Chondrocyte (in vitro differentiated cells): ENCODE data around the gene ST8SIA5. TPM values are rescaled to one million over a fixed set of nuclear protein-coding genes. Genes with fewer than 3 reads are reported as not detected.

Experiments used
- DNase-seq: peaks from one replicate; pipeline ENCODE4 v3.0.0; 2021; ENCODE audit warnings: mixed read lengths, low spot score
- H3K27ac Mint-ChIP-seq: one replicate; pipeline ENCODE4 v1.8.0; 2021; ENCODE audit warnings: mild to moderate bottlenecking, moderate library complexity, mixed read lengths; ENCODE audit not compliant: unreplicated experiment
- H3K27me3 Mint-ChIP-seq: 2 replicates; pipeline ENCODE4 v1.8.0; 2021; ENCODE audit warnings: low read depth, mixed read lengths
- H3K36me3 Mint-ChIP-seq: 2 replicates; pipeline ENCODE4 v1.8.0; 2021; ENCODE audit warnings: low read depth, mixed read lengths
- H3K4me1 Mint-ChIP-seq: 2 replicates; pipeline ENCODE4 v1.8.0; 2021; ENCODE audit warnings: low read depth, mild to moderate bottlenecking, mixed read lengths
- H3K4me3 Mint-ChIP-seq: one replicate; pipeline ENCODE4 v1.8.0; 2021; ENCODE audit warnings: mild to moderate bottlenecking, moderate library complexity, mixed read lengths; ENCODE audit not compliant: unreplicated experiment
- H3K9me3 Mint-ChIP-seq: 2 replicates; pipeline ENCODE4 v1.8.0; 2021; ENCODE audit warnings: low read depth, mixed read lengths
- CTCF ChIP-seq: fragments of 200-600 bp; sonication (generic); IDR thresholded peaks from 2 replicates; pipeline ENCODE4 v1.5.0; 2021; ENCODE audit warnings: antibody characterized with exemption, mild to moderate bottlenecking, moderate library complexity
- total RNA-seq: library from RNA; stranded (reverse); gene quantifications from 3 replicates; pipeline ENCODE4 v1.2.1, GENCODE V29; 2021

The ST8SIA5 gene
- total RNA-seq, 1 donor from 2014 or later, result 0.25 TPM

DNA sequence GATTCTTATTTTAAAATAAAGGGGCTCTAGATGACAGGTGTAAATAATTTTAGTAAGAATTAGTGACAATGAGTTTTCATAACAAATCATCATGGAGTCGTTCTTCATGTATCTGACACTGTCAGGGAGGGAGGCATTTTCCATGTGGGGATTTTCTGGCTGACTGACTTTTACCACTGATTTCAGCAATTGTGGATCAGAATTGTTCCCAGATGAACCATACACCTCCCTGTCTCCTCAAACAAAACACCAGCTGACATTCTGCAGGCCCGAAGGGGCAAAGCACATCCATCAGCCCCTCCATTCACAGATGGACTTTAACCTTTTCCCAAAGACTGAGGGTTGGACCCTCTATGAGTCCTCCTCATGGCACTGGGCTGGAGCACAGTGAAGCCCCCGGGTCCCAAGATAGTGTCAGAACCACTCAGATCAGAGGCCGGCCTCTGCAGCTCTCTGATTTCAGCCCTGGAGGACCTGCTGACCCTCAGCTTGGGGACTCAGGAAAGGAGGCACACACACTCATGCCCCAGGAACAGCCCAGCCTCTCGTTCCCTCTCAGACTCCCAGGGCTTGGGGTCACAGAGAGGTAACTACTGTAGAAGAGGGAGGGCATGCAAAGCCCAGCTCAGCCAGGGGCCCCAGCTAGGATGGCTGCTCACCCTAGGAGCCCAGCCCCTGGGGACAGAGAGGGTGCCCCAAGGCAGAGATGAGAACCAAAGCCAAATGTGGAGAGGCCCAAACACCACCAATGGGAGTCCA lies 56.6 kb downstream of the ST8SIA5 start:
- TF ChIP-seq CTCF, result no peak
- peaks cover 3% of the 10 kb centered on the region for H3K36me3 Mint-ChIP-seq
- no peak for DNase-seq
- peaks cover 13% of the 10 kb centered on the region for H3K27me3 Mint-ChIP-seq
- H3K27ac Mint-ChIP-seq, result no peak overlapping the region
- H3K9me3 Mint-ChIP-seq, result peaks cover 7% of the 10 kb centered on the region
- H3K4me1 Mint-ChIP-seq, result no peaks in the 10 kb centered on the region
- H3K4me3 Mint-ChIP-seq, result no peak overlapping the region

DNA sequence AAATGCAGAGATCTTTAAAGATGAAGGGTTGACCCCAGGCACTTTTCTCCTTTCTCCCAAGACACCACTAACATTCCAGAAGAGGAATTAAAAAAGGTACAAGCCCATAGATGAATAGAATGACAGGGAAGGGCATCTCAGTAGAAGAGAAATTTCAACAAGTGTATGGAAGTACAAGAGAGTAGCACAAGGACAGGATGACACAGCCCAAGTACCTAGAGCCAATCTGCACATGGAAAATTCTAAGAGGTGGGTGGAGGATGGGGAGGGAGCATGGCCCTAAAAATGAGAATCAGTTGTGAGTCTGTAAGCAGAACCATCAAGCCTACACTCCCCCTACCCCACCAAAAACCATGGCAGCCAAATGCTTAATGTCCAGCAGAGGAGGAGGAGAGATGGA lies 60.2 kb downstream of the ST8SIA5 start:
- H3K36me3 Mint-ChIP-seq, result peaks cover 3% of the 10 kb centered on the region
- no peak for TF ChIP-seq CTCF
- H3K4me3 Mint-ChIP-seq, result no peak overlapping the region
- H3K27me3 Mint-ChIP-seq, result peaks cover 18% of the 10 kb centered on the region
- H3K27ac Mint-ChIP-seq, result no peak overlapping the region
- peaks cover 7% of the 10 kb centered on the region for H3K9me3 Mint-ChIP-seq
- DNase-seq, result no peak
- H3K4me1 Mint-ChIP-seq, result no peaks in the 10 kb centered on the region

- Mint-ChIP-seq H3K36me3 (peaks cover 3% of the 10 kb centered on the region), H3K27ac (no peak overlapping the region), H3K27me3 (peaks cover 18% of the 10 kb centered on the region), H3K4me3 (no peak overlapping the region), H3K4me1 (no peaks in the 10 kb centered on the region), H3K9me3 (peaks cover 7% of the 10 kb centered on the region)
- no peak for TF ChIP-seq CTCF
- no peak for DNase-seq
Measured at GRCh38 chr18:46696268-46696667, 60.6 kb downstream of the ST8SIA5 start.

- peaks cover 7% of the 10 kb centered on the region for H3K9me3 Mint-ChIP-seq
- H3K27me3 Mint-ChIP-seq, result peaks cover 18% of the 10 kb centered on the region
- peaks cover 3% of the 10 kb centered on the region for H3K36me3 Mint-ChIP-seq
- no peak overlapping the region for H3K4me3 Mint-ChIP-seq
- H3K27ac Mint-ChIP-seq, result no peak overlapping the region
- TF ChIP-seq CTCF, result no peak
- no peaks in the 10 kb centered on the region for H3K4me1 Mint-ChIP-seq
- no peak for DNase-seq
Measured at GRCh38 chr18:46693996-46694395, 62.9 kb downstream of the ST8SIA5 start.

- no peak overlapping the region for H3K4me3 Mint-ChIP-seq
- H3K27ac Mint-ChIP-seq, result no peak overlapping the region
- no peaks in the 10 kb centered on the region for H3K36me3 Mint-ChIP-seq
- DNase-seq, result no peak
- peaks cover 6% of the 10 kb centered on the region for H3K27me3 Mint-ChIP-seq
- no peaks in the 10 kb centered on the region for H3K9me3 Mint-ChIP-seq
- no peaks in the 10 kb centered on the region for H3K4me1 Mint-ChIP-seq
- no peak for TF ChIP-seq CTCF
Measured at GRCh38 chr18:46688853-46689525, 67.9 kb downstream of the ST8SIA5 start.
